ENCODE results near the gene CHRNA4. TPM values are rescaled to one million over a fixed set of nuclear protein-coding genes. Genes with fewer than 3 reads are reported as not detected.
"Not testable (repeated sequence)": the region's sequence is repeated elsewhere in the genome, so short reads cannot be mapped to it uniquely, and the experiment has no call there.

CHRNA4 gene
- total RNA-seq, 1 donor from 2014 or later: 0.20 TPM

DNA sequence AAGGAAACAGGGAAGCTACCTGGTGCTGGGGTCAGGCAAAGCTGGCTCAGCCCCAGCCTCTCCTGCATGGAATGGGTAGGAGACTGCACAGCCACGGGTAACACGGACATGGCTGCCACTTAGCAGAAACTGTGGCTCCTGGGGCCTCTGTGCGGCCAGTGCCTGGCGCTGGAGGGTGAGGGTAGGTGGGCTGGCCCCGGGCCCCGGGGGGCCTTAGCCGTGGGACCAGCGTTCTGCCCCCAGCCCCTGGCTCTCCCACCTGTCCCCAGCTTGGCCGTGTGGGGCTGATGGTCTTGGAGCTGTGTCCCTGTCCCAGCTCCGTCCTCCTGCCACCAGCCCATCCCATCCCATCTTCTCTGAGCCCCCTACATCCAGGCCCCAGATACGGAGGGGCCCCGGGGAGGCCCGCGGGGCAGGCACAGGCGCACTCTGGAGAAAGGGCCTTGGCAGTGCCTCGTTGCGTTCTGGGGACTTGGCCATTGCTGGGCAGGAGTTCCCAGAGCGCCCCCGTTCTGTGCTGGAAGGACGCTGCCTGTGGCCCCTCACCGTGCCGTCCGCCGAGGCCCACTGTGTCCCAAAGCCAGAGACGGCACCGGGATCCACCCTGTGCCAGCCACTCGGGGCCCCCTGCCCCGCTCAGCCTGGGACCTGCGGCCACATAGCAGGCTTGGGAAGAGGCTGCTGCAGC lies 12.2 kb downstream of the CHRNA4 start:
- DNase-seq: no peak

DNA sequence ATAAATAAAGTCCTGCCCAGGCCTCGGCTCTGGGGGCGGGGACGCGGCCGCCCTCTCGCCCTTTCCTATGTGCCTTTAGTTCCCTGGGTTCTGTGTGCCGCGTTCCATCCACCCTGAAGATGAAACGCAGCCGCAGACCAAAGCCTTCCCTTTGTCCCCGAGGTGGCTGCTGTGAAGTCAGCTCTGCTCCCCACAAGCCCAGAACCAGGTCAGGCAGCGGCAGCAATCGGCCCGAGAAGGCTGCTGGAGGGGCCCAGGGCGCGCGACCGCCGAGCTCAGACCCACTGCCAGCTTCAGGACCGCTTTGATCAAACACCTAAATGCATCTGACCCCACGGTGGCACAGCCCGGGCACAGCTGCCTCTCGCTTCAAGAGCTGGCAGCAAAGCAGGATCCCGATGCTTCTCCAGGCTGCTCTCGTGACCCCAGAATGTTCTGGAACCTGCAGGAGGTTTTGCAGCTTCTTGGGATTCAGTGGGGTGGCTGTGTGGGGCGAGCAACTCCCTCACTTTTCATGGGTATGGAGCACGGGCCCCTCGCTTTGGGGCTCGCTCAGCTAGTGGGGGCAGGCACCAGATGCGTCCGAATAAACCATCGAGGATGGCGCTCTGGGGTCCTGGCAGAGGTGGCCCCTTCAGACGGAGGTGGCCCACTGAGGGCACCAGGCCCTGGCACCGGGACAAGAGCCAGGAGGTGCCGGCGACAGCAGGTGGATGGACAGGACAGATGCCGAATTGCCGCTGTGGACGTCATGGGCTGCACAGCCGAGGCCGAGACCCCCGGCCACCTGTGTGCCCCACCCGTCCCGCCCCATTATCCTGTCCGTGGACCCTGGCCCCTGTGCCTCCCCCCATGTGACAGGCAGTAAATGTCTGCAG lies 13.0 kb downstream of the CHRNA4 start:
- DNase-seq: no peak

- DNase-seq: no peak
These were observed 13.9 kb downstream of the CHRNA4 start for GRCh38 chr20:63347081-63347741.

DNA sequence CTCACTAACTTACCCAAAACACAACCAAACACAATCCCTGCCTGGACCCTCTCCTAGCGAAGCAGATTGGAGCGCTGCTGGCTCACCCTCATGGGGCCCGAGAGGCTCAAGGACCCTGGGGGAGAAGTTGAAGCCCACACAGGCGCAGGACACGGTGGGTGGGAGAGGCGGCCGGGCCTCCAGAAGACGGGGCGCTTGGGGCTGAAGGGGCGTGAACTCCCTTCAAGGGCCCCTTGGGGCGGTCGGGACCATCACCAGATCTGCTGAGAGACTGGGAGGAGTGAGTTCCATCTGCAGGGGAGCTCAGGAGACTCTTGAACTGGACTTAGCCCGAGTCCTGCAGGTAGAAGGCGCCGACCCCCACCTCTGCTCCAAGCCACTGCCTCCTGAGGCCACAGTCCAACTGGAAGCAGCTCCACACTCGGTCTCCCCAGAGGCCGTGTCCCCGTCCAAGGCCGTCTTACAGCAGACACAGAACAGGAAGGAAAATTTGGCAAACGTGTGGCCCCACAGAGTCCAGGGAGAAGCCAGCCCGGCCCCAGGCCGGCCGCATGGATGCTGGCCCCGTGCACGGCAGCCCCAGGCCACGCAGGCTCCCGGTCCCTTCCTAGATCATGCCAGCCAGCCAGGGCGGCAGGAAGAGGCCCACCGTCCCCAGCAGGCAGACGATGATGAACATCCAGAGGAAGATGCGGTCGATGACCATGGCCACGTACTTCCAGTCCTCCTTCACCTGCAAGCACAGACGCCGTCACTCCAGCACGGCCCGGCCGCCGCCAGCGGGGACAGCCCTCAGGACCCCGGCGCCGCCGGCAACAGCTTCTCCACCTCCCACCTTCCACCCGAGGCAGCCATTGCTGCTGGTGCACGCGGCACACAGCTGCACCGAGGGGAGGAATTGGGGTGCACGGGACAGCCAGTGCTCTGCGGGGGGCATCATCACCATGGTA lies 14.7 kb downstream of the CHRNA4 start:
- no peak for DNase-seq

DNA sequence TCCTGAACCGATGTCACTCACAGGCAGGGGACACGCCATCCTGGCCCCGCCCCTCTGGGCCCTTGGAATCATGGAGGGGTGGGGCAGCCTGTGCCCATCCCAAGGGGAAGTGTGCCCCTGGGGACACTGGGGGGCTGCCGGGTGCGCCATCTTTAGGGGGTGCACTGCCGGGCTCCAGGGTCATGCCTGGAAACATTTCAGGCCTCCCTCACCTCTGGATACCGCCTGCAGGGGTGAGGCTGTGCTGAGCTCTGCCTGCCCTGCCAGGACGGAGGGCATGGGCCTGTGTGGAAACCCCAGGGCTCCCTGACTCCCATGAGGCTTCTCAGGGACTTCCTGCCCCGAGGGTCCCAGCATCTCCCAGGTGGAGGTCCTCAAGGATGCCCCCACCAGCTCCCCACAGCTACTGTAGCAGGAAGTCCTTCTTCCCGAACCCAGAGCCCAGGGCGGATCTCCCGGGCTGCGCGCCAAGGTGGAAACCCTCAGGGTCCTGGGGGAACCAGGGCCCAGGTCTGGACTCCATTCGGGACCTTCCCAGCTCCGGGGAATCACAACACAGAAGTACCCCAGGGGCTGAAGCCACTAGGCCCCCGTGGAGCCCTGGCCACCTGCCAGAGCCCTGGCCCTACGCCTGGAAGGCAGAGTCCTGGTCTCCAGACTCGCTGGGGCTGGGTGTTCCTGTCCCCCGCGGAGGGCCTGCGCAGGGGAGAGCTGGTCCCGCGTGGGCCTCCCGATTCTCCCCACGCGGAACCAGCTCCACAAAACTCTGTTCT lies 15.6 kb downstream of the CHRNA4 start:
- DNase-seq: no peak

GRCh38 chr20:63344616-63345327 lies 16.4 kb downstream of the CHRNA4 start:
- DNase-seq: no peak

DNA sequence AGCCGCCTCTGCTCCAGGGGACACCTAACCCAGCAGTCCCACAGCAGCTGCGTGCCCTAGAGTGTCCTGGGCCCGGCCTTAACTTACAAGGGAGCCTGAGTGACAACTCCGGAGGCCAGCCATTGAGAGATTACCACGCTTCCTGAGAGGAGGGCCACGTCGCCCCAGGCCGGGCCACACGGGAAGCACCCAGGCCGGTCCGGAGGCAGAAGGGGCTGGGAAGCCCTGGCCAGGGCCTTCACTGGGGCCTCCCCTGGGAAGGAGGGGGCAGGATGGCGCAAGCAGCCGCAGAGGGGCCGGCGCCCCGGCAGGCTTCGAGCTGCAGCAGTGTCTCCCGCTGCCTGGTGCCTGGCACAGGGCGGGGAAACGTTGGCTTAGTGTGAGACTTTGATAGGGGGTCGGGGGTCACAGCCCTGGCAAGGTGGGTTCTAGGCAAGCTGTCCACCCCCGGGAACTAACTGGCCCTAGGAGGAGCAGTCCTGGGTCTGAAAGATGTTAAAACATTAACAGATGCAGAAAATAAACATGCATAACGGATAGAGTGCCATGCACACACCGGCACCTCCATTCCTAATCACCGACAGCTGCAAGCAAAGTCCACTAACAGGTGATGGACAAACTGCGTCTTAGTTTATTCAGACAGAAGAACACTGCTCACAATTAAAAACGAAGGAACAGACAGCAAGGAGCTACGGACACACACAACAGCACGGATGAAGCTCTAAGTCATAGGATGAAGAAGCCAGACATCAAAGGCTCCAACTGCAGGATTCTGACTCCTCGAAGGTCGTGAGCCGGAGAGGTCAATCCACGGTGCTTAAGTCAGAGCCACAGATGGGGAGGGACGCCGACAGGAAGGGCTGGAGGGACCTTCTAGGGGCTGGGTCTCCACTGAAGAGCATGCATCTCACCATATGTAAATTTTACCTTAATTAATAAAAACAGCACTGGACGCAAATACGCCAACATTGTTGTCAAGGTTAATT lies 17.4 kb downstream of the CHRNA4 start:
- no peak for DNase-seq

DNA sequence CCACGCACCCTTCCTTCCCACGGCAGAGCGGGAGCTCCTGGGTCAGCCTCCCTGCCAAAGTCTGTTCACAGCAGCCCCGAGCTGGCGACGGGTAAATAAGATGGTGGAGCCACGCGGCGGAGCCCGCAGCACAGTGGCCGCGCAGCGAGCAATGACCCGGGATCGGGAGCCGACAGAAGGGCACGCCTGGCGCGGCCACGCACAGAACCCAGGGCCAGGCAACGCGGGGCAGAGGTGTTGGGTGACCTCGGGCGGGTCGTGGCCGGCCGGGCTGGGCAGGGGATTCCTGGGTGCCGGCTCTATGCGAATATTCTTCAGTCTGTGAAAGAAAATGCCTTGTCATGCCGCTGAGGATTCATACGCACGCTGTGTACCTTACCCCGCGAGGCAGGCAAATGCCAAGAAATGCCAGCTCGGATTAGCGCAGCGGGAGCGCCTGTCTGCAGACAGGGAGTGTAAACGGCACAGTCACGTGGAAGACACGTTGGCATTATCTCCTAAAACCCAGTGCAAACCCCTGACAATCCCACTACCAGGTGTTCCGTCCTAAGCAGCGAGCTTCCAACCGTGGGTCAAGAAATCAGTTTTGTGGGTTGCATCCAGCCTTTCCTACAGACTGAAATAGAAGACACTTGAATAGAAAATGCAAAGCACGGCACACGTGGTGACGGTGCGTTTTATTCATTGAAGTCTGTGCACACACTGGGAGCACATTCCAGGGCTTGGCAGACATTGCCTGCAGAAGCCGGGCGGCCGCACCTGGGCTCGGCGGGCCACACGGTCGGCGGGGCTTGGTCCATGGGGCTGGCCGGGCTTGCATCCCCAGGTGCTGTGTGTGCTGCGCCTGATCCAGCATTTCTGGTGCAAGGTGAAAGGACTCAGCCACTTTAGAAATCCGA lies 18.3 kb downstream of the CHRNA4 start:
- DNase-seq: no peak

DNA sequence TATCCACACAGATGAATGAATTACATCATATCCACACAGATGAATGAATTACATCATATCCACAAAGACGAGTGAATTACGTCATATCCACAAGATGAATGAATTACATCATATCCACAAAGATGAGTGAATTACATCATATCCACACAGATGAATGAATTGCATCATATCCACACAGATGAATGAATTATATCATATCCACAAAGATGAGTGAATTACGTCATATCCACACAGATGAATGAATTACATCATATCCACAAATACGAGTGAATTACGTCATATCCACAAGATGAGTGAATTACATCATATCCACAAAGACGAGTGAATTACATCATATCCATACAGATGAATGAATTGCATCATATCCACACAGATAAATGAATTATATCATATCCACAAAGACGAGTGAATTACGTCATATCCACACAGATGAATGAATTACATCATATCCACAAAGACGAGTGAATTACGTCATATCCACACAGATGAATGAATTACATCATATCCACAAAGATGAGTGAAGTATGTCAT lies 20.9 kb downstream of the CHRNA4 start:
- DNase-seq: not testable (repeated sequence)

DNA sequence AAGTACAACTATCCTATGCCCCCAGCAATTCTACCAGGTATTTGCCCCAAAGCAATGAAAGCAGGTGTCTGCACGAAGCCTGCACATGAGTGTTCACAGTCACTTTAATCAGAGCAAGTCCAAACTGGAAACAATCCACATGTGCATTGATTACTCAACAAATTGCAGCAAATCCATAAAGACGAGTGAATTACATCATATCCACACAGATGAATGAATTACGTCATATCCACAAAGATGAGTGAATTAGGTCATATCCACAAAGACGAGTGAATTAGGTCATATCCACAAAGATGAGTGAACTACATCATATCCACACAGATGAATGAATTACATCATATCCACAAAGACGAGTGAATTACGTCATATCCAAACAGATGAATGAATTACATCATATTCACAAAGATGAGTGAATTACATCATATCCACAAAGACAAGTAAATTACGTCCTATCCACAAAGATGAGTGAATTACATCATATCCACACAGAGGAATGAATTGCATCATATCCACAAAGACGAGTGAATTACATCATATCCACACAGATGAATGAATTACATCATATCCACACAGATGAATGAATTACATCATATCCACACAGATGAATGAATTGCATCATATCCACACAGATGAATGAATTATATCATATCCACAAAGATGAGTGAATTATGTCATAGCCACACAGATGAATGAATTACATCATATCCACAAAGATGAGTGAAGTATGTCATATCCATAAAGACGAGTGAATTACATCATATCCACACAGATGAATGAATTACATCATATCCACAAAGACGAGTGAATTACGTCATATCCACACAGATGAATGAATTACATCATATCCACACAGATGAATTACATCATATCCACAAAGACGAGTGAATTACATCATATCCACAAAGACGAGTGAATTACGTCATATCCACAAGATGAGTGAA lies 21.7 kb downstream of the CHRNA4 start:
- DNase-seq: not testable (repeated sequence)

DNA sequence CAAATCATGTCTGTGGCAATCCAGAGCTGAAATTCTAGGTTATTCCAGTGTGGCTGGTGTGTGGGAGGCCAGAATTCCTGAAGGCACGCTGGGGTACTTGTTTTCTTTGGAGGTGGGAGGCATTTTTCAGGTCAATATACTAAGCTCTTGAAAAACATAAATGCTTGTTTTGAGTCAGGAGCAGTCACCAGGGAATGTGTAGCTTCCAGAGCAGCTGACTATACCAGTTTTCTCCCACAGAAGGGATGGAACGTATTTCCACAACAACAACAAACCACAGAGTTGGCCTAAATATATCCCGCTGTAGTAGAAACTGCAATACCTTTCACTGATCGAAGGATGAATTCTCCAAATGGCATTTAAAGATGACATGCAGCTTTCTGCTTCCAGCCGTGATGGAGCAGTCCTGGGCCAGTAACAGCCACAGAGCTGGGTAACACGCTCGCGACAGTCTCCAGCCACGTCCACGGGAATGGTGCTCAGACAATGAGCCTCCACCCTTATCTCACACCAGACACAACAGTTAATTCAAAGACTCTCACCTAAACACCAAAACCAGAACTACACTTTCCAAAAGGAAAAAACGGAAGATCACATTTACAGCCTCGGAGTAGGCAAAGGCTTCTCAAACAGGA lies 23.2 kb downstream of the CHRNA4 start:
- DNase-seq: no peak

DNA sequence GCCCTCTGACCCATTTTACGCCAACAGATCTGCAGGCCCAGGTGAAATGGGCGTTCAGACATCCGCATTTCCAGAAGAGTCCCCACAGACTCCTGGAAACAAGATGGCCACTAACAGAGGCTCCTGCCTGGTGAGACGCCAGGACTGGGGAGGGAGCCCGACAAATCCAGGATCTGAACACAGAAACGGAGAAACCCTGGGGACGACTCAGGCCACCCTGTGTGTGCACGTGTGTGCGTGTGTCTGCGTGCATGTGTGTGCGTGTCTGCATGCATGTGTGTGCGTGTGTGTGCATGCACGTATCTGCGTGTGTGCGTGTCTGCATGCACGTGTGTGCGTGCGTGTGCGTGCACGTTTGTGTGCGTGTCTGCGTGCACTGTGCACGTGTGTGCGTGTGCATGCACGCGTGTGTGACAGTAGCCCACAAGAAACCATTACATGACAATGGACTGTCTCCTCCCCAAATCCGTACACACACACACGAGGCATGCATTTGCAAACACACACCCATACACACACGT lies 24.9 kb downstream of the CHRNA4 start:
- no peak for DNase-seq

- no peak for DNase-seq
These were observed 25.4 kb downstream of the CHRNA4 start for GRCh38 chr20:63335711-63336110.

- not testable (repeated sequence) for DNase-seq
These were observed 26.1 kb downstream of the CHRNA4 start for GRCh38 chr20:63335060-63335459.

DNA sequence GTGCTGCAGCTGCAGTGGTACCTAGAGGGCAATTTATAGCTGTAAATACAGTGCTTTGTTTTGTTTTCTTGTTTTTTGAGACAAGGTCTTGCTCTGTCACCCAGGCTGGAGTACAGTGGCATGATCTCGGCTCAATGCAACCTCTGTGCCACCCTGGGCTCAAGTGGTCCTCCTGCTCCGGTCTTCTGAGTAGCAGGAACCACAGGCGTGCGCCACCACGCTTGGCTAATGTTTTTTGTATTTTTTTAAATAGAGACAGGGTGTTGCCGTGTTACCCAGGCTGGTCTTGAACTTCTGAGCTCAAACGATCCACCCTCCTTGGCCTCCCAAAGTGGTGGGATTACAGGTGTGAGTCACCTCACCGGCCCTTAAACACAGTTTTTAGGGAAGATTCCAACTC lies 26.8 kb downstream of the CHRNA4 start:
- DNase-seq: no peak
